Measurements from ENCODE around the gene SV2C. TPM values are rescaled to one million over a fixed set of nuclear protein-coding genes. Genes with fewer than 3 reads are reported as not detected.
"Not testable (repeated sequence)": the region's sequence is repeated elsewhere in the genome, so short reads cannot be mapped to it uniquely, and the experiment has no call there.

The SV2C gene
- polyA plus RNA-seq, 2 donors: 0.22 to 0.43 TPM

DNA sequence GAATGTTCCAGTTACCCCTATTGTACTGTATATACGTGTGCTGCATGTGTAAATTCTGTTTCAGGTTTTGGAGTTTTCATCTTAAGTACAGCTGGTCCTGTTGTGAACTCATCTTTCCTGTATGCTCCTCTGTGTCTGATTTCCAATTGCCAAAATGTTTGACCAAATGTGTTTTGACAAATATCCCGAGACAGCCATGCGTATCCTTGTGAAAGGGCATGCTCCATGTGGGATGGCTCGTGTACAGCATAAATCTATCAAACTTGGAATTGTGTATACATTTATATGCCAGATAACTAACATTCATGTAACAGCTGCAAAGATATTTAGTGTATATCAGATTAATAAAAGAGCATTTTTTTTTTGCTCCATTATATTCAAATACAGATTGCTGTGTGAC, 250.4 kb downstream of the SV2C start:
- Histone ChIP-seq H3K36me3 (ENCODE audit: control insufficient read depth in 2 of 2, insufficient read depth in 2 of 2, low read length in 1 of 2) (no peaks in the 10 kb centered on the region), H3K9me3 (ENCODE audit: control insufficient read depth in 2 of 2, insufficient read depth in 1 of 2, low read depth in 1 of 2, low read length in 1 of 2) (no peaks in the 10 kb centered on the region), H3K27ac (ENCODE audit: low read depth in 2 of 2, low read length in 1 of 2) (no peak overlapping the region), H3K4me3 (ENCODE audit: low read depth in 1 of 2, low read length in 2 of 2) (no peak overlapping the region), H3K27me3 (ENCODE audit: control insufficient read depth in 1 of 2, insufficient read depth in 2 of 2, low read length in 2 of 2) (no peaks in the 10 kb centered on the region), H3K4me1 (ENCODE audit: control insufficient read depth in 2 of 2, insufficient read depth in 2 of 2, low read length in 1 of 2) (peaks cover 0 to 4% of the 10 kb centered on the region in 2 donors)
- WGBS, 2 donors: 73 to 74% methylated on average over 4 of the region's 4 CpGs

DNA sequence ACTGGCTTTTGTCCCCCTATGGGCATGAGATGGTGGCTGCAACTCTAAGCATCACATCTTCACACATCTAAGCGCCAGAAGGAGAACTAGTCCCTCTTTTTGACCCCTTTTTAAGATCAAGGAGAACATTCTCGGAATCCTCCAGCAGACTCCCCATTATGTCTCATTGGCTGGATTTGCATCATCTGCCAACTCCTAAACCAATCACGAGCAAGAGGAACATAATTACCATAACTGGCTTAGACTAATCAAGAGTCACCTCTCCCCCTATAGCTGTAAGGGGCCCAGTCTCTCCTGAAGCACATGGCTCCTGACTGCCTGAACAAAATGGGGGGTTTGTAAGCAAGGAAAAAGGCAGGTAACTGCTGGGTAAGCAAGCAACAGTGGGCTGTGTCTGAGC, 251.4 kb downstream of the SV2C start:
- H3K4me1 ChIP-seq (ENCODE audit: control insufficient read depth in 2 of 2, insufficient read depth in 2 of 2, low read length in 1 of 2): peaks cover 0 to 4% of the 10 kb centered on the region in 2 donors
- WGBS, 2 donors: 94 to 95% methylated on average over 3 of the region's 3 CpGs
- no peaks in the 10 kb centered on the region for H3K36me3 ChIP-seq (ENCODE audit: control insufficient read depth in 2 of 2, insufficient read depth in 2 of 2, low read length in 1 of 2)
- H3K4me3 ChIP-seq (ENCODE audit: low read depth in 1 of 2, low read length in 2 of 2): no peak overlapping the region
- H3K27me3 ChIP-seq (ENCODE audit: control insufficient read depth in 1 of 2, insufficient read depth in 2 of 2, low read length in 2 of 2): no peaks in the 10 kb centered on the region
- H3K9me3 ChIP-seq (ENCODE audit: control insufficient read depth in 2 of 2, insufficient read depth in 1 of 2, low read depth in 1 of 2, low read length in 1 of 2): no peaks in the 10 kb centered on the region
- no peak overlapping the region for H3K27ac ChIP-seq (ENCODE audit: low read depth in 2 of 2, low read length in 1 of 2)

DNA sequence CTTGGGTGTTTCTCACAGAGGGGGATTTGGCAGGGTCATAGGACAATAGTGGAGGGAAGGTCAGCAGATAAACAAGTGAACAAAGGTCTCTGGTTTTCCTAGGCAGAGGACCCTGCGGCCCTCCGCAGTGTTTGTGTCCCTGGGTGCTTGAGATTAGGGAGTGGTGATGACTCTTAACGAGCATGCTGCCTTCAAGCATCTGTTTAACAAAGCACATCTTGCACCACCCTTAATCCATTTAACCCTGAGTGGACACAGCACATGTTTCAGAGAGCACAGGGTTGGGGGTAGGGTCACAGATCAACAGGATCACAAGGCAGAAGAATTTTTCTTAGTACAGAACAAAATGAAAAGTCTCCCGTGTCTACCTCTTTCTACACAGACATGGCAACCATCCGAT, 252.3 kb downstream of the SV2C start:
- not testable (repeated sequence) for H3K4me1 ChIP-seq (ENCODE audit: control insufficient read depth in 2 of 2, insufficient read depth in 2 of 2, low read length in 1 of 2); H3K27me3 ChIP-seq (ENCODE audit: control insufficient read depth in 1 of 2, insufficient read depth in 2 of 2, low read length in 2 of 2); H3K36me3 ChIP-seq (ENCODE audit: control insufficient read depth in 2 of 2, insufficient read depth in 2 of 2, low read length in 1 of 2); H3K9me3 ChIP-seq (ENCODE audit: control insufficient read depth in 2 of 2, insufficient read depth in 1 of 2, low read depth in 1 of 2, low read length in 1 of 2); H3K4me3 ChIP-seq (ENCODE audit: low read depth in 1 of 2, low read length in 2 of 2); H3K27ac ChIP-seq (ENCODE audit: low read depth in 2 of 2, low read length in 1 of 2)
- 93 to 100% methylated on average over 2 of the region's 5 CpGs for WGBS, 2 donors

DNA sequence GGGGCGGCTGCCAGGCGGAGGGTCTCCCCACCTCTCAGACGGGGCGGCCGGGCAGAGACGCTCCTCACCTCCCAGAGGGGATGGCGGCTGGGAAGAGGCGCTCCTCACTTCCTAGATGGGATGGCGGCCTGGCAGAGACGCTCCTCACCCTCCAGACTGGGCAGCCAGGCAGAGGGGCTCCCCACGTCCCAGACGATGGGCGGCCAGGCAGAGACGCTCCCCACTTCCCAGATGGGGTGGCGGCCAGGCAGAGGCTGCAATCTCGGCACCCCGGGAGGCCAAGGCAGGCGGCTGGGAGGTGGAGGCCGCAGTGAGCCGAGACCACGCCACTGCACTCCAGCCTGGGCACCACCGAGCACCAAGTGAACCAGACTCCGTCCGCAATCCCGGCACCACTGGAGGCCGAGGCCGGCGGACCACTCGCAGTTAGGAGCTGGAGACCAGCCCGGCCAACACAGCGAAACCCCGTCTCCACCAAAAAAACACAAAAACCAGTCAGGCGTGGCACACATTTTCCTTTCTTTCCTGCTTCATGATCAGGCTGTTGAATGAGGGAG, 253.1 kb downstream of the SV2C start:
- H3K27me3 ChIP-seq (ENCODE audit: control insufficient read depth in 1 of 2, insufficient read depth in 2 of 2, low read length in 2 of 2); H3K36me3 ChIP-seq (ENCODE audit: control insufficient read depth in 2 of 2, insufficient read depth in 2 of 2, low read length in 1 of 2); H3K9me3 ChIP-seq (ENCODE audit: control insufficient read depth in 2 of 2, insufficient read depth in 1 of 2, low read depth in 1 of 2, low read length in 1 of 2); H3K4me3 ChIP-seq (ENCODE audit: low read depth in 1 of 2, low read length in 2 of 2); H3K4me1 ChIP-seq (ENCODE audit: control insufficient read depth in 2 of 2, insufficient read depth in 2 of 2, low read length in 1 of 2); H3K27ac ChIP-seq (ENCODE audit: low read depth in 2 of 2, low read length in 1 of 2): not testable (repeated sequence)
- 97 to 98% methylated on average over 25 to 33 of the region's 33 CpGs for WGBS, 2 donors

DNA sequence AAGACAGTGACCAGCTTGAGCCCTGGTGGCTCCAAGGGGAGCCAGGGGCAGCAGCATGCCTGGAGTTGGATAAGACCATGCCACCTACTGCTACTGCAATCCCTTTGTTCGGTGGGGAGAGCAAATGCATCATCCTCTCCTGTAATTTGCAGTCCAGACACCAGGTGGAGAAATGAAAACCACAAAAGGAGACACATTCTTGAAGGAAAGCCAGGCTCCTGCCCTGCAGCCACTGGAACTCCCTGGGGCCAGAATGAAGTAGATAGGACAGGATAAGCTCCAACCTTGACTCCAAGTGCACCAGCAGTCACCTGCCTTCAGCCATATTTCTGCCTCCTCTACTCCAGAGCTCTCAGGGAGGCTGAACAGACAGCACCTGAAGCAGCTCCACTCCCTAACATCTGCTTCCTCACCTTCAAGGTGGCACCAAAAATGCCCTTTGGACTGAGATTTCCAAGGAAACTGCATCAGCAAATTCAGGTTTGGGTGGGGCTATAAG, 254.8 kb downstream of the SV2C start:
- 0 to 5% methylated on average over 1 of the region's 1 CpG for WGBS, 2 donors
- Histone ChIP-seq H3K9me3 (ENCODE audit: control insufficient read depth in 2 of 2, insufficient read depth in 1 of 2, low read depth in 1 of 2, low read length in 1 of 2) (no peaks in the 10 kb centered on the region), H3K27me3 (ENCODE audit: control insufficient read depth in 1 of 2, insufficient read depth in 2 of 2, low read length in 2 of 2) (no peaks in the 10 kb centered on the region), H3K36me3 (ENCODE audit: control insufficient read depth in 2 of 2, insufficient read depth in 2 of 2, low read length in 1 of 2) (no peaks in the 10 kb centered on the region), H3K4me1 (ENCODE audit: control insufficient read depth in 2 of 2, insufficient read depth in 2 of 2, low read length in 1 of 2) (peaks cover 0 to 4% of the 10 kb centered on the region in 2 donors), H3K27ac (ENCODE audit: low read depth in 2 of 2, low read length in 1 of 2) (no peak overlapping the region), H3K4me3 (ENCODE audit: low read depth in 1 of 2, low read length in 2 of 2) (no peak overlapping the region)

DNA sequence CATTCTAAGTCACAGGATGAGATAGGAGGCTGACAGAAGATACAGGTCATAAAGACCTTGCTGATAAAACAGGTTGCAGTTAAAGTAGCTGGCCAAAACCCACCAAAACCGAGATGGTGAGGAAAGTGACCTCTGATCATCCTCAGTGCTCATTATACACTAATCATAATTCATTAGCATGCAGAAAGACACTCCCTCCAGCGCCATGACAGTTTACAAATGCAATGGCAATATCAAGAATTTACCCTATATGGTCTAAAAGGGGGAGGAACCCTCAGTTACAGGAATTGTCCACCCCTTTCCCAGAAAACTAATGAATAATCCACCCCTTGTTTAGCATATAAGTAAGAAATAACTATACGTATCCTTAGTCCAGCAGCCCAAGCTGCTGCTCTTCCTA, 256.7 kb downstream of the SV2C start:
- Histone ChIP-seq H3K9me3 (ENCODE audit: control insufficient read depth in 2 of 2, insufficient read depth in 1 of 2, low read depth in 1 of 2, low read length in 1 of 2) (no peaks in the 10 kb centered on the region), H3K4me3 (ENCODE audit: low read depth in 1 of 2, low read length in 2 of 2) (no peak overlapping the region), H3K27me3 (ENCODE audit: control insufficient read depth in 1 of 2, insufficient read depth in 2 of 2, low read length in 2 of 2) (no peaks in the 10 kb centered on the region), H3K4me1 (ENCODE audit: control insufficient read depth in 2 of 2, insufficient read depth in 2 of 2, low read length in 1 of 2) (peaks cover 0 to 4% of the 10 kb centered on the region in 2 donors), H3K27ac (ENCODE audit: low read depth in 2 of 2, low read length in 1 of 2) (no peak overlapping the region), H3K36me3 (ENCODE audit: control insufficient read depth in 2 of 2, insufficient read depth in 2 of 2, low read length in 1 of 2) (no peaks in the 10 kb centered on the region)
- WGBS, 2 donors: 84 to 89% methylated on average over 3 of the region's 3 CpGs

DNA sequence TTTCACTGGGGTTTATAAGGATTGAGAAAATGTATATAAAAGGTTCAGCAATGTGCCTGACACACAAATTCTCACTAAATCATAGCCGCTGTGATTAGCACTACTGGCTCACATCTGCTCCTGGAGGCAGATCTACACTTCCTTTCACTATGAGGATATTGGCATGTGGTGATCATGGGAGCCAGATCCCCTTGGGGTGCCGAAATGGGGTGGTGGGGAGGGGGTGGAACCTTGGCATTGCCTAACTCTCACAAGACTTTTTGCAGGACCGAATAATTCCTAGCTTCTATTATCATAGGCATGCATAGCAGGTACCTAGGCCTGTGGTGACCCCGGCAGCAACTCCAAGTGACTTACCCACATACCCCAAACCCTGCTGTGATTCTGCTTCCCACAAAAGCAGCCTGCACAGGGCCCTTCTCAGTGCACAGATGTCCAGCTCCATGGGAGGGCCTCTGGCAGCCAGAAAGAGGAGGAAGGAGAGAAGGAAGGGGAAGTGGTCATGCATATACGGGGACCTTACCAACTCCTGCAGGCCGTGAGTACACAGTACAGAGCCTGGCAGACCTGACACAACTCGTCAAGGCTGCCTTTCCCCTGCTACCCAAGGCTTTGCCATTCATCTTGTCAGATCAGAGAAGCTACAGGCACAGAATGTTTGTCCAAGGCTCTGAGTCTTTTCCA, 258.6 kb downstream of the SV2C start:
- no peak overlapping the region for H3K27ac ChIP-seq (ENCODE audit: low read depth in 2 of 2, low read length in 1 of 2)
- 54 to 64% methylated on average over 7 of the region's 7 CpGs for WGBS, 2 donors

DNA sequence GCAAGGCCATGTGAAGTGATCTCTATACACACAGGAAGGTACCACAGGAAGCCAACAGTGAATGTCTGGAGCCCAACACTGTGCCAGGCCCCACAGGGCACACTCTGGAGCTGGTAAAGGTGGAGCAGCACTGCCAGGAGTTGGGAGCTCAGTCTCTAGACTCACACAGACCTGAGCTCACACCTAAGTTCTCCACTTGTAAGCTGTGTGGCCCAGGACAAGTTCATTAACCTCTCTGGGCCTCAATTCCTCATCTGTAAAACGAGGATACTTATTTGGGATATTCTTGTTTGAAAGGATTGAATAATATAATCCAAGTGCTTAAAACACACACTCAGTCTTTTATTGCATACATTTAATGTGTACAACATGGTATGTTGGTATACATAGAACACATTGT, 259.3 kb downstream of the SV2C start:
- no peak overlapping the region for H3K4me3 ChIP-seq (ENCODE audit: low read depth in 1 of 2, low read length in 2 of 2)
- no peaks in the 10 kb centered on the region for H3K27me3 ChIP-seq (ENCODE audit: control insufficient read depth in 1 of 2, insufficient read depth in 2 of 2, low read length in 2 of 2)
- H3K27ac ChIP-seq (ENCODE audit: low read depth in 2 of 2, low read length in 1 of 2): no peak overlapping the region
- no peaks in the 10 kb centered on the region for H3K36me3 ChIP-seq (ENCODE audit: control insufficient read depth in 2 of 2, insufficient read depth in 2 of 2, low read length in 1 of 2)
- no peaks in the 10 kb centered on the region for H3K9me3 ChIP-seq (ENCODE audit: control insufficient read depth in 2 of 2, insufficient read depth in 1 of 2, low read depth in 1 of 2, low read length in 1 of 2)
- 77 to 89% methylated on average over 1 of the region's 1 CpG for WGBS, 2 donors
- H3K4me1 ChIP-seq (ENCODE audit: control insufficient read depth in 2 of 2, insufficient read depth in 2 of 2, low read length in 1 of 2): peaks cover 0 to 4% of the 10 kb centered on the region in 2 donors

More for the DNA sequence above, 258.6 kb downstream of the SV2C start:
- Histone ChIP-seq H3K27me3 (ENCODE audit: control insufficient read depth in 1 of 2, insufficient read depth in 2 of 2, low read length in 2 of 2) (no peaks in the 10 kb centered on the region), H3K36me3 (ENCODE audit: control insufficient read depth in 2 of 2, insufficient read depth in 2 of 2, low read length in 1 of 2) (no peaks in the 10 kb centered on the region), H3K4me1 (ENCODE audit: control insufficient read depth in 2 of 2, insufficient read depth in 2 of 2, low read length in 1 of 2) (peaks cover 0 to 4% of the 10 kb centered on the region in 2 donors), H3K9me3 (ENCODE audit: control insufficient read depth in 2 of 2, insufficient read depth in 1 of 2, low read depth in 1 of 2, low read length in 1 of 2) (no peaks in the 10 kb centered on the region), H3K4me3 (ENCODE audit: low read depth in 1 of 2, low read length in 2 of 2) (no peak overlapping the region)

DNA sequence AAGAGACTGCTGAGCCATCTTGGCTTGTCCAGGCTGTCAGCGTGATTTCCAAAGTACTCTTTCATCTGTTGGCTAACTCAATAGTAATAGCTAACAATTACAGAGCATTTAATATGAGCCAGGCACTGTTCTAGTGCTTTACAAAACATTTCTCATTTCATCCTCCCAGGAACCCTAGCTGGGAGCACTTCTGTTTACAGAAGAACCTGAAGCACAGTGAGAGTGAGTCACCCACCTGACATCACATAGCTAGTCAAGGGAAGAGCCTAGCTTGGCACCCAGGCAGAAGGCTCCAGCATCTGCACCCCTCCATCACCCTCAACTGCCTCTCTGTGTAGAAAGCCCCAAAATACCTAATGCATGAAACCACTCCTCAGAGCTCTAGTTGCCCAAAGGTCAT, 262.4 kb downstream of the SV2C start:
- H3K4me3 ChIP-seq (ENCODE audit: low read depth in 1 of 2, low read length in 2 of 2): no peak overlapping the region
- H3K4me1 ChIP-seq (ENCODE audit: control insufficient read depth in 2 of 2, insufficient read depth in 2 of 2, low read length in 1 of 2): no peaks in the 10 kb centered on the region
- no peaks in the 10 kb centered on the region for H3K27me3 ChIP-seq (ENCODE audit: control insufficient read depth in 1 of 2, insufficient read depth in 2 of 2, low read length in 2 of 2)
- H3K36me3 ChIP-seq (ENCODE audit: control insufficient read depth in 2 of 2, insufficient read depth in 2 of 2, low read length in 1 of 2): no peaks in the 10 kb centered on the region
- no peak overlapping the region for H3K27ac ChIP-seq (ENCODE audit: low read depth in 2 of 2, low read length in 1 of 2)
- no peaks in the 10 kb centered on the region for H3K9me3 ChIP-seq (ENCODE audit: control insufficient read depth in 2 of 2, insufficient read depth in 1 of 2, low read depth in 1 of 2, low read length in 1 of 2)
- WGBS, 2 donors: 65 to 88% methylated on average over 1 of the region's 1 CpG

DNA sequence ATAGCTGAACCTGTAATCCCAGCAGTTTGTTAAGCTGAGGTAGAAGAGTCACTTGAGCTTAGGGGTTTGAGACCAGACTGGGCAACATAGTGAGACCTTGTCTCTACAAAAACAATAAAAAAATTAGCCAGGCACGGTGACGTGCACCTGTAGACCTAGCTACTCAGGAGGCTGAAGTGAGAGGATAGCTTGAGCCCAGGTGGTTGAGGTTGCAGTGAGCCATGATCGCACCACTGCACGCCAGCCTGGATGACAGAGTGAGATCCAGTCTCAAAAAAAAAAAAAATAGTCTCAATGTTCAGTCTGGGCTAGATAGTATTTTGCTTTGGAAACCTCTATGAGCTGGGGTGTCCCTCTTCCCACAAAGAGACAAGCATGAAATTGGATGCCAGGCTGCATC, 268.0 kb downstream of the SV2C start:
- Histone ChIP-seq H3K4me1 (ENCODE audit: control insufficient read depth in 2 of 2, insufficient read depth in 2 of 2, low read length in 1 of 2) (no peaks in the 10 kb centered on the region), H3K9me3 (ENCODE audit: control insufficient read depth in 2 of 2, insufficient read depth in 1 of 2, low read depth in 1 of 2, low read length in 1 of 2) (no peaks in the 10 kb centered on the region), H3K27me3 (ENCODE audit: control insufficient read depth in 1 of 2, insufficient read depth in 2 of 2, low read length in 2 of 2) (no peaks in the 10 kb centered on the region), H3K4me3 (ENCODE audit: low read depth in 1 of 2, low read length in 2 of 2) (no peak overlapping the region), H3K27ac (ENCODE audit: low read depth in 2 of 2, low read length in 1 of 2) (no peak overlapping the region), H3K36me3 (ENCODE audit: control insufficient read depth in 2 of 2, insufficient read depth in 2 of 2, low read length in 1 of 2) (no peaks in the 10 kb centered on the region)
- WGBS, 2 donors: 69 to 73% methylated on average over 4 of the region's 4 CpGs
